Adrenal gland (tissue), 5 donors: ENCODE measurements around the gene RPS4Y2.

Experiments
- POLR2A ChIP-seq, 2 donors: fragments of 450-650 bp; IDR thresholded peaks; one replicate each; pipeline ENCODE4 v1.6.1; 2017; ENCODE audit warnings: antibody characterized with exemption in 2 of 2, mild to moderate bottlenecking in 2 of 2, moderate library complexity in 1 of 2
- TF ChIP-seq, protein P1 (sequence below), 6 experiments: fragments of 450-650 bp in 4 of 6; fragments of 200-600 bp in 2 of 6; sonication (generic) in 1 of 6; IDR thresholded peaks; 1 replicate in 5 of 6; 2 replicates in 1 of 6; pipeline versions ENCODE4 v1.5.1 to v1.8.0; 2016 to 2021; ENCODE audit warnings: antibody characterized with exemption in 6 of 6, mild to moderate bottlenecking in 2 of 6, moderate library complexity in 1 of 6
- donor health status: DM: no; HTN: no; CAD: no.

DNA sequence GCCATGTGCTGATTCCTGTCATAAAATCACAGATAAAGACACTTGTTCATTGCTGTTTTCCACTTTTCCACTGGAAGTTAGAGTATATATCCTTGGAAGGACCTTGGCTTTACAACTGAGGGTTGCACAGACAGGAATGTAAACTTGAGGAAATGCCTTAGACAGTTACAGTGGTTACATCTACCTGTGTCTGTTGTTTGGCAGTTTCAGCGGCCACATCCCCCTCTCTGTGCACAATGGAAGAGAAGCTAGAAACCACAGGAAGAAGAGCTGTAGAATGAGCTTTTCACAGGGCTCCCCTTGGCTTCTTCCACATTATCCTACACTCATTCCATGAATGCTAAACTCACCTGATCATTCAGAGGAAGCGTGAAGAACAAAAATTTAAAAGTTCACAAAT, 9.0 kb upstream of the RPS4Y2 start:
- TF ChIP-seq, protein P1, sequence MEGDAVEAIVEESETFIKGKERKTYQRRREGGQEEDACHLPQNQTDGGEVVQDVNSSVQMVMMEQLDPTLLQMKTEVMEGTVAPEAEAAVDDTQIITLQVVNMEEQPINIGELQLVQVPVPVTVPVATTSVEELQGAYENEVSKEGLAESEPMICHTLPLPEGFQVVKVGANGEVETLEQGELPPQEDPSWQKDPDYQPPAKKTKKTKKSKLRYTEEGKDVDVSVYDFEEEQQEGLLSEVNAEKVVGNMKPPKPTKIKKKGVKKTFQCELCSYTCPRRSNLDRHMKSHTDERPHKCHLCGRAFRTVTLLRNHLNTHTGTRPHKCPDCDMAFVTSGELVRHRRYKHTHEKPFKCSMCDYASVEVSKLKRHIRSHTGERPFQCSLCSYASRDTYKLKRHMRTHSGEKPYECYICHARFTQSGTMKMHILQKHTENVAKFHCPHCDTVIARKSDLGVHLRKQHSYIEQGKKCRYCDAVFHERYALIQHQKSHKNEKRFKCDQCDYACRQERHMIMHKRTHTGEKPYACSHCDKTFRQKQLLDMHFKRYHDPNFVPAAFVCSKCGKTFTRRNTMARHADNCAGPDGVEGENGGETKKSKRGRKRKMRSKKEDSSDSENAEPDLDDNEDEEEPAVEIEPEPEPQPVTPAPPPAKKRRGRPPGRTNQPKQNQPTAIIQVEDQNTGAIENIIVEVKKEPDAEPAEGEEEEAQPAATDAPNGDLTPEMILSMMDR (IDR thresholded peaks at IDR 0.05): no peak
- no peak for TF ChIP-seq POLR2A (IDR thresholded peaks at IDR 0.05)
